ENCODE results near the gene CTDSP1. TPM values are rescaled to one million over a fixed set of nuclear protein-coding genes. Genes with fewer than 3 reads are reported as not detected.

The CTDSP1 gene
- total RNA-seq, 1 donor from 2014 or later: 43.7 TPM

Small RNAs within 50 kb of the gene (small RNA-seq; reads per million reads assigned to genes)
- 3,007 reads per million, percentile 99 among the genes with 10 or more reads in this experiment for gene MIR26B (ENCODE audit: low replicate concordance)

Other genes with a start within 250 kb of the CTDSP1 start
- gene CXCR1, start 232.9 kb upstream of the CTDSP1 start, total RNA-seq: 2.1 TPM
- gene ARPC2, start 182.7 kb upstream of the CTDSP1 start, total RNA-seq: 179 TPM
- 0.39 TPM for gene GPBAR1, start 138.9 kb upstream of the CTDSP1 start, total RNA-seq
- 102 TPM for gene AAMP, start 129.7 kb upstream of the CTDSP1 start, total RNA-seq
- 22.3 TPM for gene PNKD, start 129.3 kb upstream of the CTDSP1 start, total RNA-seq
- gene TMBIM1, start 107.4 kb upstream of the CTDSP1 start, total RNA-seq: 90.2 TPM
- gene CATIP, start 43.0 kb upstream of the CTDSP1 start, total RNA-seq: not detected
- gene SLC11A1, start 17.6 kb upstream of the CTDSP1 start, total RNA-seq: 7.9 TPM
- 0.10 TPM for gene VIL1, start 19.3 kb downstream of the CTDSP1 start, total RNA-seq
- gene USP37, start 168.5 kb downstream of the CTDSP1 start, total RNA-seq: 19.9 TPM
- gene CNOT9, start 169.0 kb downstream of the CTDSP1 start, total RNA-seq: 32.5 TPM
- 2.8 TPM for gene PLCD4, start 208.0 kb downstream of the CTDSP1 start, total RNA-seq

All from skin of body (tissue), 2 donors.